Suprapubic skin (tissue), 4 donors: ENCODE measurements around the gene LRIT3. TPM values are rescaled to one million over a fixed set of nuclear protein-coding genes. Genes with fewer than 3 reads are reported as not detected.
"Not testable (repeated sequence)": the region's sequence is repeated elsewhere in the genome, so short reads cannot be mapped to it uniquely, and the experiment has no call there.

ENCODE experiments used
- DNase-seq, 2 donors: peaks; one replicate each; pipeline ENCODE4 v3.0.0-alpha.2; 2019; ENCODE audit warnings: low spot score in 2 of 2
- H3K27ac ChIP-seq: fragments of 200-600 bp; sonication (generic); one replicate; pipeline ENCODE4 v1.5.1; 2019
- H3K27me3 ChIP-seq: fragments of 200-600 bp; sonication (generic); one replicate; pipeline ENCODE4 v1.5.1; 2019
- H3K36me3 ChIP-seq: fragments of 200-600 bp; sonication (generic); one replicate; pipeline ENCODE4 v1.5.1; 2019
- H3K4me1 ChIP-seq: fragments of 200-600 bp; sonication (generic); one replicate; pipeline ENCODE4 v1.5.1; 2019
- H3K4me3 ChIP-seq: fragments of 200-600 bp; sonication (generic); one replicate; pipeline ENCODE4 v1.5.1; 2019; ENCODE audit warnings: mild to moderate bottlenecking
- H3K9me3 ChIP-seq: fragments of 200-600 bp; sonication (generic); one replicate; pipeline ENCODE4 v1.5.1; 2019
- EP300 ChIP-seq: sonication (generic); formaldehyde crosslinking; IDR thresholded peaks from one replicate; pipeline ENCODE4 v1.6.1; 2017; ENCODE audit warnings: antibody characterized with exemption
- POLR2A ChIP-seq, 2 donors: fragments of 450-650 bp; IDR thresholded peaks; one replicate each; pipeline ENCODE4 v1.6.1; 2017; ENCODE audit warnings: antibody characterized with exemption in 2 of 2, mild to moderate bottlenecking in 2 of 2, moderate library complexity in 2 of 2
- POLR2AphosphoS5 ChIP-seq, 3 donors: sonication (generic); formaldehyde crosslinking; IDR thresholded peaks; one replicate each; pipeline ENCODE4 v1.6.1; 2017; ENCODE audit warnings: antibody characterized with exemption in 3 of 3
- WGBS: methylation state at CpG from one replicate; pipeline ENCODE4 v1.1.5; 2018; 5-methylcytosine and 5-hydroxymethylcytosine counted together
- total RNA-seq, 4 donors: library from RNA; depleted of rRNA; stranded (reverse); fragments of >200 nt; gene quantifications; one replicate each; pipeline ENCODE4 v1.1.0, GENCODE V29; 2016
- TF ChIP-seq, protein P1 (sequence below), 2 donors: fragments of 200-600 bp in 1 of 2; fragments of 450-650 bp in 1 of 2; sonication (generic) in 1 of 2; IDR thresholded peaks; one replicate each; pipeline ENCODE4 v1.5.1; 2016 to 2019; ENCODE audit warnings: antibody characterized with exemption in 2 of 2, mild to moderate bottlenecking in 1 of 2, moderate library complexity in 1 of 2

The LRIT3 gene
- total RNA-seq, 4 donors from 2014 or later = 0.15 to 2.2 (median 0.38) TPM; not detected in 1

DNA sequence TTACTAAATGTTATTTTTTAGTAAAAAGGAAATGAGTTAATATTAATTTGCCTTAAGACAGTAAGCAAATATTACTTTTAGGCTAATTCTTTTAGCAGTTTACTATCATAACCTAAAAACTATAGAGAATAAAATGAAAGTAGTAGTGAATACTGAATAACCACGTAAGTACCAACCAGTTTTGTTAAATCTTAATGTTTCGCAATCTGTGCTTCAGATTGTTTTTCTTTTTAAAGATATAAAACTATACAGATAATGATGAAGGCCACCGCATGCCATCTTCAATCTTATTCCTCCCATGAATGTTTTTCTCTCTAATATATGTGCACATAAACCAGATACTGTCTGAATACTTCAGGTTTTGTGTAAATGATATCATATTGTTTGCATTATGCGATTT is 14.2 kb upstream of the LRIT3 start:
- 90% methylated on average over 4 of the region's 4 CpGs for WGBS
- no peaks in the 10 kb centered on the region for H3K27me3 ChIP-seq
- TF ChIP-seq EP300 = no peak
- TF ChIP-seq POLR2AphosphoS5 (IDR thresholded peaks at IDR 0.05) = no peak
- no peak for TF ChIP-seq POLR2A (IDR thresholded peaks at IDR 0.05)
- TF ChIP-seq, protein P1, sequence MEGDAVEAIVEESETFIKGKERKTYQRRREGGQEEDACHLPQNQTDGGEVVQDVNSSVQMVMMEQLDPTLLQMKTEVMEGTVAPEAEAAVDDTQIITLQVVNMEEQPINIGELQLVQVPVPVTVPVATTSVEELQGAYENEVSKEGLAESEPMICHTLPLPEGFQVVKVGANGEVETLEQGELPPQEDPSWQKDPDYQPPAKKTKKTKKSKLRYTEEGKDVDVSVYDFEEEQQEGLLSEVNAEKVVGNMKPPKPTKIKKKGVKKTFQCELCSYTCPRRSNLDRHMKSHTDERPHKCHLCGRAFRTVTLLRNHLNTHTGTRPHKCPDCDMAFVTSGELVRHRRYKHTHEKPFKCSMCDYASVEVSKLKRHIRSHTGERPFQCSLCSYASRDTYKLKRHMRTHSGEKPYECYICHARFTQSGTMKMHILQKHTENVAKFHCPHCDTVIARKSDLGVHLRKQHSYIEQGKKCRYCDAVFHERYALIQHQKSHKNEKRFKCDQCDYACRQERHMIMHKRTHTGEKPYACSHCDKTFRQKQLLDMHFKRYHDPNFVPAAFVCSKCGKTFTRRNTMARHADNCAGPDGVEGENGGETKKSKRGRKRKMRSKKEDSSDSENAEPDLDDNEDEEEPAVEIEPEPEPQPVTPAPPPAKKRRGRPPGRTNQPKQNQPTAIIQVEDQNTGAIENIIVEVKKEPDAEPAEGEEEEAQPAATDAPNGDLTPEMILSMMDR (IDR thresholded peaks at IDR 0.05) = no peak
- H3K4me3 ChIP-seq = no peak overlapping the region
- DNase-seq = no peak
- no peak overlapping the region for H3K27ac ChIP-seq
- H3K4me1 ChIP-seq = no peaks in the 10 kb centered on the region
- H3K36me3 ChIP-seq = no peaks in the 10 kb centered on the region
- H3K9me3 ChIP-seq = no peaks in the 10 kb centered on the region

- H3K9me3 ChIP-seq = no peaks in the 10 kb centered on the region
- no peaks in the 10 kb centered on the region for H3K4me1 ChIP-seq
- 89% methylated on average over 3 of the region's 3 CpGs for WGBS
- no peak overlapping the region for H3K4me3 ChIP-seq
- TF ChIP-seq, protein P1 (IDR thresholded peaks at IDR 0.05) = no peak
- no peak for TF ChIP-seq EP300
- no peak for DNase-seq
- H3K36me3 ChIP-seq = no peaks in the 10 kb centered on the region
- no peak overlapping the region for H3K27ac ChIP-seq
- H3K27me3 ChIP-seq = no peaks in the 10 kb centered on the region
Measured at GRCh38 chr4:109836985-109837384, 10.9 kb upstream of the LRIT3 start.

- WGBS = 65% methylated on average over 6 of the region's 6 CpGs
- H3K4me3 ChIP-seq = no peak overlapping the region
- no peaks in the 10 kb centered on the region for H3K27me3 ChIP-seq
- DNase-seq = no peak
- no peaks in the 10 kb centered on the region for H3K9me3 ChIP-seq
- no peak overlapping the region for H3K27ac ChIP-seq
- no peaks in the 10 kb centered on the region for H3K4me1 ChIP-seq
- no peak for TF ChIP-seq EP300
- TF ChIP-seq POLR2A (IDR thresholded peaks at IDR 0.05) = no peak
- TF ChIP-seq, protein P1 (IDR thresholded peaks at IDR 0.05) = no peak
- TF ChIP-seq POLR2AphosphoS5 (IDR thresholded peaks at IDR 0.05) = no peak
- H3K36me3 ChIP-seq = peaks cover 4% of the 10 kb centered on the region
Measured at GRCh38 chr4:109846395-109847098, 1.4 kb upstream of the LRIT3 start.

DNA sequence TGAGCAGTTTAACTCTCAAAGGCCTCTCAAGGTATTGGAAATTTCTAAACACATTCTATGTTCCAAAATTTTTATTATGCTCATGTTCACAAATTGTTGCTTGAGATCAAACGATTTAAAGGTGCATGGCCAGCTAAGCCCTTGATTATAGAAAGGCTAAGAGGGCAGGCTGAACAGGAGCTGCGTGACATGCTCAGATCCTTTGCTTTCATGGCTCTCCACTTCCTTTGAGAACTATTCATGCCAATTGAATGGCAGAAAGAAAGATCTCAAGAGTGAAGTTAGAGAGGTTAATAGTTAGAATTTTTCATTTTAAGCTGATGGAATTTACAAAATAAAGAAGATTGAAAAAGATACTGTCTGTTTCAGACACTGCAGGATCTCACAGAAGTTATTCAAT is 594 bp downstream of the LRIT3 start:
- no peak for TF ChIP-seq EP300
- TF ChIP-seq POLR2A (IDR thresholded peaks at IDR 0.05) = no peak
- TF ChIP-seq, protein P1 (IDR thresholded peaks at IDR 0.05) = no peak
- TF ChIP-seq POLR2AphosphoS5 (IDR thresholded peaks at IDR 0.05) = no peak
- Histone ChIP-seq H3K4me3 (no peak overlapping the region), H3K9me3 (no peaks in the 10 kb centered on the region), H3K36me3 (no peaks in the 10 kb centered on the region), H3K27me3 (no peaks in the 10 kb centered on the region), H3K27ac (no peak overlapping the region), H3K4me1 (no peaks in the 10 kb centered on the region)
- 89% methylated on average over 2 of the region's 2 CpGs for WGBS
- DNase-seq = no peak

- 76% methylated on average over 5 of the region's 5 CpGs for WGBS
- no peak for TF ChIP-seq EP300
- no peak for TF ChIP-seq POLR2AphosphoS5 (IDR thresholded peaks at IDR 0.05)
- TF ChIP-seq, protein P1 (IDR thresholded peaks at IDR 0.05) = no peak
- TF ChIP-seq POLR2A (IDR thresholded peaks at IDR 0.05) = no peak
Measured at GRCh38 chr4:109850601-109851000, 2.7 kb downstream of the LRIT3 start.

GRCh38 chr4:109859426-109860300 is 11.8 kb downstream of the LRIT3 start:
- not testable (repeated sequence) for H3K27me3 ChIP-seq, H3K9me3 ChIP-seq, H3K27ac ChIP-seq, DNase-seq, H3K4me3 ChIP-seq, H3K4me1 ChIP-seq, H3K36me3 ChIP-seq
- WGBS = 72% methylated on average over 4 of the region's 4 CpGs

More at GRCh38 chr4:109850601-109851000, 2.7 kb downstream of the LRIT3 start:
- no peak overlapping the region for H3K27ac ChIP-seq
- no peaks in the 10 kb centered on the region for H3K27me3 ChIP-seq
- DNase-seq = no peak
- no peaks in the 10 kb centered on the region for H3K4me1 ChIP-seq
- no peak overlapping the region for H3K4me3 ChIP-seq
- H3K9me3 ChIP-seq = no peaks in the 10 kb centered on the region
- H3K36me3 ChIP-seq = no peaks in the 10 kb centered on the region
